ENCODE results near the gene IFT57. TPM values are rescaled to one million over a fixed set of nuclear protein-coding genes. Genes with fewer than 3 reads are reported as not detected.
A peak's percentile ranks its signal among the peaks of the same experiment; 100 is the strongest.

Gene IFT57
- total RNA-seq, 1 donor from 2014 or later = 27.5 TPM

DNA sequence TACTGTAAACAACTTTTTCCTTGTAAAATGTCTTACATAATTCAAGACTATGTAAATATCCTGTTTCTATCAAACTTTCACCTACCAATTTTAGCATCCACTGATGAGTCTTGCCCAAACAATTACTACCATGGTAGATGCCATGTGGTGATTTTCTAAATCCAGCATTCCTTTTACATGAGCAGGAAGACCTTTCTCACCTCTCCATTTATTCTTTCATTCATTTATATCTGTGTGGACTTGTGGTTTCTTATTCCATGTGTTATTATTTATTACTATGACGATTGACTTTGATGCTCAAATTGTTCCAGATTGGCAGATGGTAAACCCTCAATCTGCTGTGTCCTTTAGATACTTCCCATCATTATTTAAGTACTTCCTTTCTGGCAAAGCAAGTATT lies 62.4 kb downstream of the IFT57 start:
- Histone ChIP-seq H3K27me3 (ENCODE audit: insufficient read depth, low read length) (no peaks in the 10 kb centered on the region), H3K9ac (ENCODE audit: low read length) (no peak overlapping the region), H2AFZ (ENCODE audit: low read depth, low read length) (no peak overlapping the region), H3K9me3 (ENCODE audit: insufficient read depth, low read depth, low read length) (no peaks in the 10 kb centered on the region), H3K4me1 (ENCODE audit: insufficient read depth, low read length) (peaks cover 4% of the 10 kb centered on the region), H4K20me1 (ENCODE audit: insufficient read depth, low read length) (no peaks in the 10 kb centered on the region), H3K36me3 (ENCODE audit: insufficient read depth, low read length) (no peaks in the 10 kb centered on the region), H3K27ac (ENCODE audit: low read depth, low read length) (peak overlapping the region; percentile 39), H3K79me2 (ENCODE audit: insufficient read depth, low read length) (no peaks in the 10 kb centered on the region), H3K4me3 (ENCODE audit: insufficient read depth, low read depth, low read length) (no peak overlapping the region), H3K4me2 (ENCODE audit: low read length) (no peak overlapping the region)
- no peaks in the 10 kb centered on the region for H3K36me3 Mint-ChIP-seq (ENCODE audit: low read depth, unreplicated experiment)
- TF ChIP-seq CTCF (IDR thresholded peaks at IDR 0.05; ENCODE audit: insufficient read depth, low read depth, low read length) (no peak), EZH2 (IDR thresholded peaks at IDR 0.05; ENCODE audit: insufficient read depth, low read length) (no peak)
- H3K27me3 Mint-ChIP-seq (ENCODE audit: low read depth, unreplicated experiment) = no peaks in the 10 kb centered on the region
- no peak overlapping the region for H3K4me3 Mint-ChIP-seq (ENCODE audit: unreplicated experiment)
- peaks cover 2% of the 10 kb centered on the region for H3K4me1 Mint-ChIP-seq (ENCODE audit: low read depth, unreplicated experiment)
- peak; percentile 9 for FAIRE-seq
- DNase-seq (ENCODE audit: low read depth) = peak; percentile 75
- H3K9me3 Mint-ChIP-seq (ENCODE audit: unreplicated experiment) = no peaks in the 10 kb centered on the region
- no peak overlapping the region for H3K27ac Mint-ChIP-seq (ENCODE audit: unreplicated experiment)

GRCh38 chr3:108159105-108159504 lies 63.1 kb downstream of the IFT57 start:
- FAIRE-seq (no peak), DNase-seq (ENCODE audit: low read depth) (peak; percentile 72)
- peak overlapping the region; percentile 39 for H3K27ac ChIP-seq (ENCODE audit: low read depth, low read length)
- TF ChIP-seq EZH2 (IDR thresholded peaks at IDR 0.05; ENCODE audit: insufficient read depth, low read length) (no peak), CTCF (IDR thresholded peaks at IDR 0.05; ENCODE audit: insufficient read depth, low read depth, low read length) (no peak)
- no peak overlapping the region for H3K27ac Mint-ChIP-seq (ENCODE audit: unreplicated experiment)
- H3K4me3 Mint-ChIP-seq (ENCODE audit: unreplicated experiment) = no peak overlapping the region
- no peak overlapping the region for H3K9ac ChIP-seq (ENCODE audit: low read length)
- H2AFZ ChIP-seq (ENCODE audit: low read depth, low read length) = no peak overlapping the region
- no peak overlapping the region for H3K4me3 ChIP-seq (ENCODE audit: insufficient read depth, low read depth, low read length)
- no peaks in the 10 kb centered on the region for H3K79me2 ChIP-seq (ENCODE audit: insufficient read depth, low read length)
- peaks cover 4% of the 10 kb centered on the region for H3K4me1 ChIP-seq (ENCODE audit: insufficient read depth, low read length)
- no peaks in the 10 kb centered on the region for H3K27me3 Mint-ChIP-seq (ENCODE audit: low read depth, unreplicated experiment)
- no peaks in the 10 kb centered on the region for H3K36me3 ChIP-seq (ENCODE audit: insufficient read depth, low read length)
- no peaks in the 10 kb centered on the region for H3K9me3 Mint-ChIP-seq (ENCODE audit: unreplicated experiment)
- H3K27me3 ChIP-seq (ENCODE audit: insufficient read depth, low read length) = no peaks in the 10 kb centered on the region
- H3K4me1 Mint-ChIP-seq (ENCODE audit: low read depth, unreplicated experiment) = peaks cover 3% of the 10 kb centered on the region
- H3K9me3 ChIP-seq (ENCODE audit: insufficient read depth, low read depth, low read length) = no peaks in the 10 kb centered on the region
- H3K4me2 ChIP-seq (ENCODE audit: low read length) = no peak overlapping the region
- H4K20me1 ChIP-seq (ENCODE audit: insufficient read depth, low read length) = no peaks in the 10 kb centered on the region
- H3K36me3 Mint-ChIP-seq (ENCODE audit: low read depth, unreplicated experiment) = no peaks in the 10 kb centered on the region

GRCh38 chr3:108158251-108158650 lies 64.0 kb downstream of the IFT57 start:
- H3K4me1 Mint-ChIP-seq (ENCODE audit: low read depth, unreplicated experiment) = peaks cover 10% of the 10 kb centered on the region
- DNase-seq (ENCODE audit: low read depth) (no peak), FAIRE-seq (no peak)
- H3K27ac Mint-ChIP-seq (ENCODE audit: unreplicated experiment) = no peak overlapping the region
- H3K36me3 Mint-ChIP-seq (ENCODE audit: low read depth, unreplicated experiment) = no peaks in the 10 kb centered on the region
- no peaks in the 10 kb centered on the region for H3K27me3 ChIP-seq (ENCODE audit: insufficient read depth, low read length)
- no peaks in the 10 kb centered on the region for H3K9me3 ChIP-seq (ENCODE audit: insufficient read depth, low read depth, low read length)
- H3K27ac ChIP-seq (ENCODE audit: low read depth, low read length) = no peak overlapping the region
- no peak overlapping the region for H3K4me2 ChIP-seq (ENCODE audit: low read length)
- no peaks in the 10 kb centered on the region for H3K9me3 Mint-ChIP-seq (ENCODE audit: unreplicated experiment)
- TF ChIP-seq EZH2 (IDR thresholded peaks at IDR 0.05; ENCODE audit: insufficient read depth, low read length) (no peak), CTCF (IDR thresholded peaks at IDR 0.05; ENCODE audit: insufficient read depth, low read depth, low read length) (no peak)
- no peaks in the 10 kb centered on the region for H3K36me3 ChIP-seq (ENCODE audit: insufficient read depth, low read length)
- H3K27me3 Mint-ChIP-seq (ENCODE audit: low read depth, unreplicated experiment) = no peaks in the 10 kb centered on the region
- H3K9ac ChIP-seq (ENCODE audit: low read length) = no peak overlapping the region
- H2AFZ ChIP-seq (ENCODE audit: low read depth, low read length) = no peak overlapping the region
- H3K4me3 ChIP-seq (ENCODE audit: insufficient read depth, low read depth, low read length) = no peak overlapping the region
- no peak overlapping the region for H3K4me3 Mint-ChIP-seq (ENCODE audit: unreplicated experiment)
- H4K20me1 ChIP-seq (ENCODE audit: insufficient read depth, low read length) = no peaks in the 10 kb centered on the region
- H3K79me2 ChIP-seq (ENCODE audit: insufficient read depth, low read length) = no peaks in the 10 kb centered on the region
- H3K4me1 ChIP-seq (ENCODE audit: insufficient read depth, low read length) = peaks cover 4% of the 10 kb centered on the region
